ENCODE results near the gene SLC29A1. TPM values are rescaled to one million over a fixed set of nuclear protein-coding genes. Genes with fewer than 3 reads are reported as not detected.
"Not testable (repeated sequence)": the region's sequence is repeated elsewhere in the genome, so short reads cannot be mapped to it uniquely, and the experiment has no call there.

Gene SLC29A1
- total RNA-seq, 1 donor from 2014 or later = 159 TPM

GRCh38 chr6:44221291-44221960 is 2.0 kb upstream of the SLC29A1 start:
- peak; percentile 98 for DNase-seq (ENCODE audit: low read depth)

- no peak for DNase-seq (ENCODE audit: low read depth)
These were observed 1.4 kb upstream of the SLC29A1 start for GRCh38 chr6:44221961-44222335.

- DNase-seq (ENCODE audit: low read depth) = no peak
These were observed 693 bp upstream of the SLC29A1 start for GRCh38 chr6:44222486-44223318.

- no peak for DNase-seq (ENCODE audit: low read depth)
These were observed 902 bp downstream of the SLC29A1 start for GRCh38 chr6:44224029-44224964.

GRCh38 chr6:44224965-44225305 is 1.5 kb downstream of the SLC29A1 start:
- DNase-seq (ENCODE audit: low read depth) = no peak

- no peak for DNase-seq (ENCODE audit: low read depth)
These were observed 2.4 kb downstream of the SLC29A1 start for GRCh38 chr6:44225579-44226325.

- no peak for DNase-seq (ENCODE audit: low read depth)
These were observed 3.2 kb downstream of the SLC29A1 start for GRCh38 chr6:44226368-44227147.

- DNase-seq (ENCODE audit: low read depth) = no peak
These were observed 3.9 kb downstream of the SLC29A1 start for GRCh38 chr6:44227148-44227793.

- DNase-seq (ENCODE audit: low read depth) = no peak
These were observed 4.6 kb downstream of the SLC29A1 start for GRCh38 chr6:44228031-44228430.

GRCh38 chr6:44228433-44228832 is 5.0 kb downstream of the SLC29A1 start:
- no peak for DNase-seq (ENCODE audit: low read depth)

- no peak for DNase-seq (ENCODE audit: low read depth)
These were observed 5.4 kb downstream of the SLC29A1 start for GRCh38 chr6:44228836-44229235.

GRCh38 chr6:44229376-44230033 is 6.1 kb downstream of the SLC29A1 start:
- no peak for DNase-seq (ENCODE audit: low read depth)

GRCh38 chr6:44230034-44230675 is 6.8 kb downstream of the SLC29A1 start:
- no peak for DNase-seq (ENCODE audit: low read depth)

GRCh38 chr6:44231426-44231825 is 8.0 kb downstream of the SLC29A1 start:
- DNase-seq (ENCODE audit: low read depth) = not testable (repeated sequence)

- DNase-seq (ENCODE audit: low read depth) = no peak
These were observed 9.5 kb downstream of the SLC29A1 start for GRCh38 chr6:44232676-44233566.

GRCh38 chr6:44233567-44234100 is 10.2 kb downstream of the SLC29A1 start:
- DNase-seq (ENCODE audit: low read depth) = no peak
